LNCaP clone FGC (cell line): Measurements from ENCODE around the gene KLF1.
A peak's percentile ranks its signal among the peaks of the same experiment; 100 is the strongest.

ENCODE experiments used
- DNase-seq: peaks from one replicate; pipeline ENCODE4 v3.0.0-alpha.2; 2011; ENCODE audit warnings: low read depth
- H3K4me3 ChIP-seq: 2 replicates; pipeline ENCODE4 v1.5.1; 2011; ENCODE audit warnings: mild to moderate bottlenecking, low read depth, low read length, control low read depth
- TF ChIP-seq, protein P1 (sequence below): IDR thresholded peaks from 2 replicates; pipeline ENCODE4 v1.5.1; 2012; ENCODE audit warnings: mild to moderate bottlenecking; ENCODE audit not compliant: control insufficient read depth, insufficient read depth; ENCODE audit errors: extremely low read depth

The KLF1 gene

GRCh38 chr19:12884627-12884925 is 2.4 kb downstream of the KLF1 start:
- TF ChIP-seq, protein P1, sequence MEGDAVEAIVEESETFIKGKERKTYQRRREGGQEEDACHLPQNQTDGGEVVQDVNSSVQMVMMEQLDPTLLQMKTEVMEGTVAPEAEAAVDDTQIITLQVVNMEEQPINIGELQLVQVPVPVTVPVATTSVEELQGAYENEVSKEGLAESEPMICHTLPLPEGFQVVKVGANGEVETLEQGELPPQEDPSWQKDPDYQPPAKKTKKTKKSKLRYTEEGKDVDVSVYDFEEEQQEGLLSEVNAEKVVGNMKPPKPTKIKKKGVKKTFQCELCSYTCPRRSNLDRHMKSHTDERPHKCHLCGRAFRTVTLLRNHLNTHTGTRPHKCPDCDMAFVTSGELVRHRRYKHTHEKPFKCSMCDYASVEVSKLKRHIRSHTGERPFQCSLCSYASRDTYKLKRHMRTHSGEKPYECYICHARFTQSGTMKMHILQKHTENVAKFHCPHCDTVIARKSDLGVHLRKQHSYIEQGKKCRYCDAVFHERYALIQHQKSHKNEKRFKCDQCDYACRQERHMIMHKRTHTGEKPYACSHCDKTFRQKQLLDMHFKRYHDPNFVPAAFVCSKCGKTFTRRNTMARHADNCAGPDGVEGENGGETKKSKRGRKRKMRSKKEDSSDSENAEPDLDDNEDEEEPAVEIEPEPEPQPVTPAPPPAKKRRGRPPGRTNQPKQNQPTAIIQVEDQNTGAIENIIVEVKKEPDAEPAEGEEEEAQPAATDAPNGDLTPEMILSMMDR, result no peak
- H3K4me3 ChIP-seq, result peak overlapping the region; percentile 51; the same call in 1 of the 2 replicates
- DNase-seq, result no peak

- no peak for DNase-seq
- H3K4me3 ChIP-seq, result no peak overlapping the region
- TF ChIP-seq, protein P1, result no peak
Measured at GRCh38 chr19:12884202-12884601, 2.8 kb downstream of the KLF1 start.

GRCh38 chr19:12882589-12882988 is 4.4 kb downstream of the KLF1 start:
- TF ChIP-seq, protein P1, result no peak
- no peak overlapping the region for H3K4me3 ChIP-seq
- DNase-seq, result no peak

GRCh38 chr19:12881172-12881808 is 5.7 kb downstream of the KLF1 start, which contains the start of gene DNASE2:
Gene DNASE2, minus strand, starts transcription at chr19:12881449. Its CDS starts 74 bp downstream, at chr19:12881375.
- DNase-seq, result peak; percentile 92
- TF ChIP-seq, protein P1, result no peak
- peak within 1 kb of the TSS; percentile 96 for H3K4me3 ChIP-seq

- TF ChIP-seq, protein P1, result no peak
- peak overlapping the region; percentile 96 for H3K4me3 ChIP-seq
- no peak for DNase-seq
Measured at GRCh38 chr19:12880551-12881171, 6.3 kb downstream of the KLF1 start.

DNA sequence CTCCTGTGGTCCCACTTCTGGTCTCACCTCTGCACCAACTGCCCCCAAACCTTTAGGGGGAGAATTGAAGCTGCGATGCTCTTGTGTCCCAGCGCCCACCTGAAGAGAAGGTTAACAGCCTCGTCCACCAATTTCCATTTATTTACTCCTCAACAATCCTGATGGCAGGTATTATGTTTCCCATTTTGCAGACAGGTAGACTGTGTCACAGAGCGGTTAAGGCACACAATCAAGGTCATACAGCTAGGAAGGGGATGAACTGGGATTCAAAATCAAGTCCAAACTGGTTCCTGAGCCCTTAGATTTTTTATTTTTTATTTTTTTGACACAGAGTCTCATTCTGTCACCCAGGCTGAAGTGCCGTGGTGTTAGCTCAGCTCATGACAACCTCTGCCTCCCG is 11.9 kb downstream of the KLF1 start:
- no peak overlapping the region for H3K4me3 ChIP-seq
- TF ChIP-seq, protein P1, result no peak
- DNase-seq, result no peak
